ENCODE measurements around the gene BCAP31. TPM values are rescaled to one million over a fixed set of nuclear protein-coding genes. Genes with fewer than 3 reads are reported as not detected.

The BCAP31 gene
- total RNA-seq, 1 experiment from 2014 or later, result 235 TPM

DNA sequence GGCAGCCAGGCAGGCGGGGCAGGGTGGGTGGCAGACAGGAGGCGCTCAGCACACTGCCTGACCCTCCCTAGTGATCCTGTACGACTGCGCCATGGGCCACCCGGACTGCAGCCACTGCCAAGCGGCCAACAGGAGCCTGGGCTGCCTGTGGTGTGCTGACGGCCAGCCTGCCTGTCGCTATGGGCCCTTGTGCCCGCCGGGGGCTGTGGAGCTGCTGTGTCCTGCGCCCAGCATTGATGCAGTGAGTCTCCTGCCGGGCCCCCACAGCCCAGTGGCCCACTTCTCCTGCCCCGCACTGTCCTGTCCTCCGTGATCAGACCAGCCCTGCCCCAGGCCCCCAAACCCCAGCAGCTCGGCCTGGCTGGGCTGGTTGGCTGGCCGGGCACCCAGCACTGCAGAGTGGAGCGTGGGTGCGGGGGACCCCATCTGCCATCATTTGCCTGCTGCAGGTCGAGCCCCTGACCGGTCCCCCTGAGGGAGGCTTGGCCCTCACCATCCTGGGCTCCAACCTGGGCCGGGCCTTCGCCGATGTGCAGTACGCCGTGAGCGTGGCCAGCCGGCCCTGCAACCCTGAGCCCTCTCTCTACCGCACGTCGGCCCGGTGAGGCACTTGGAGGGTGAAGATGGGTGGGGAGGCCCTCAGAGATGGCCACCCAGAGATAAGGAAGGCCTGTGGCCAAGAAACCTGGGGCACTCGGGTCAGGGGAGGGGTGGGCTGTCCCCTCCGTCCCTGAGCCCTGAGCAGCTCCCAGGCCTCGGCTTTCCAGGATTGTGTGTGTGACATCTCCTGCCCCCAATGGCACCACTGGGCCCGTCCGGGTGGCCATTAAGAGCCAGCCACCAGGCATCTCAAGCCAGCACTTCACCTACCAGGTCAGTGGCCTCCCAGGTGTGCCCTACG, 47.5 kb upstream of the BCAP31 start:
- Histone ChIP-seq H3K4me3 (ENCODE audit: low read depth, low read length, poor library complexity, severe bottlenecking) (no peak overlapping the region), H3K4me1 (ENCODE audit: insufficient read depth, low read length, poor library complexity, severe bottlenecking) (no peaks in the 10 kb centered on the region), H3K36me3 (ENCODE audit: insufficient read depth, low read length, poor library complexity, severe bottlenecking) (no peaks in the 10 kb centered on the region), H3K27me3 (replicated peaks; ENCODE audit: insufficient read depth, low read depth, low read length, poor library complexity) (no peaks in the 10 kb centered on the region), H3K27ac (ENCODE audit: low read depth, low read length, poor library complexity, severe bottlenecking) (no peak overlapping the region), H3K9me3 (ENCODE audit: low read depth, low read length, poor library complexity, severe bottlenecking) (no peaks in the 10 kb centered on the region)
- TF ChIP-seq, protein P1, sequence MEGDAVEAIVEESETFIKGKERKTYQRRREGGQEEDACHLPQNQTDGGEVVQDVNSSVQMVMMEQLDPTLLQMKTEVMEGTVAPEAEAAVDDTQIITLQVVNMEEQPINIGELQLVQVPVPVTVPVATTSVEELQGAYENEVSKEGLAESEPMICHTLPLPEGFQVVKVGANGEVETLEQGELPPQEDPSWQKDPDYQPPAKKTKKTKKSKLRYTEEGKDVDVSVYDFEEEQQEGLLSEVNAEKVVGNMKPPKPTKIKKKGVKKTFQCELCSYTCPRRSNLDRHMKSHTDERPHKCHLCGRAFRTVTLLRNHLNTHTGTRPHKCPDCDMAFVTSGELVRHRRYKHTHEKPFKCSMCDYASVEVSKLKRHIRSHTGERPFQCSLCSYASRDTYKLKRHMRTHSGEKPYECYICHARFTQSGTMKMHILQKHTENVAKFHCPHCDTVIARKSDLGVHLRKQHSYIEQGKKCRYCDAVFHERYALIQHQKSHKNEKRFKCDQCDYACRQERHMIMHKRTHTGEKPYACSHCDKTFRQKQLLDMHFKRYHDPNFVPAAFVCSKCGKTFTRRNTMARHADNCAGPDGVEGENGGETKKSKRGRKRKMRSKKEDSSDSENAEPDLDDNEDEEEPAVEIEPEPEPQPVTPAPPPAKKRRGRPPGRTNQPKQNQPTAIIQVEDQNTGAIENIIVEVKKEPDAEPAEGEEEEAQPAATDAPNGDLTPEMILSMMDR (conservative IDR thresholded peaks at IDR 0.05; ENCODE audit: low read depth, low read length), result no peak
- TF ChIP-seq EZH2 (IDR thresholded peaks at IDR 0.05; ENCODE audit: borderline replicate concordance, low read depth, low read length, poor library complexity, severe bottlenecking), result no peak
- CTCF ChIA-PET, result no interaction called here
- intact Hi-C loops (cut with micrococcal nuclease; ENCODE audit: unreplicated experiment), result no loop called here
- POLR2A ChIA-PET (ENCODE audit: low non-redundant PET), result interaction anchor here (0.6 kb wide), 1 partner anchor 175 kb away, joined by 4 read pairs; no protein-coding TSS in a partner anchor
- BruUV-seq (replicated peaks), result no TSS peak
- DNase-seq (ENCODE audit: low spot score), result no peak

- H3K27ac ChIP-seq (ENCODE audit: low read depth, low read length, poor library complexity, severe bottlenecking), result no peak overlapping the region
- TF ChIP-seq EZH2 (IDR thresholded peaks at IDR 0.05; ENCODE audit: borderline replicate concordance, low read depth, low read length, poor library complexity, severe bottlenecking), result no peak
- TF ChIP-seq, protein P1 (conservative IDR thresholded peaks at IDR 0.05; ENCODE audit: low read depth, low read length), result no peak
- no TSS peak for BruUV-seq (replicated peaks)
- H3K4me1 ChIP-seq (ENCODE audit: insufficient read depth, low read length, poor library complexity, severe bottlenecking), result no peaks in the 10 kb centered on the region
- ChIA-PET POLR2A (ENCODE audit: low non-redundant PET) (no interaction called here), CTCF (no interaction called here)
- no peak overlapping the region for H3K4me3 ChIP-seq (ENCODE audit: low read depth, low read length, poor library complexity, severe bottlenecking)
- no peaks in the 10 kb centered on the region for H3K9me3 ChIP-seq (ENCODE audit: low read depth, low read length, poor library complexity, severe bottlenecking)
- intact Hi-C loops (cut with micrococcal nuclease; ENCODE audit: unreplicated experiment), result no loop called here
- DNase-seq (ENCODE audit: low spot score), result no peak
- no peaks in the 10 kb centered on the region for H3K36me3 ChIP-seq (ENCODE audit: insufficient read depth, low read length, poor library complexity, severe bottlenecking)
- no peaks in the 10 kb centered on the region for H3K27me3 ChIP-seq (replicated peaks; ENCODE audit: insufficient read depth, low read depth, low read length, poor library complexity)
Measured at GRCh38 chrX:153770601-153771414, 46.6 kb upstream of the BCAP31 start.

GRCh38 chrX:153769865-153770600, 45.8 kb upstream of the BCAP31 start:
- CTCF ChIA-PET, result no interaction called here
- Histone ChIP-seq H3K27me3 (replicated peaks; ENCODE audit: insufficient read depth, low read depth, low read length, poor library complexity) (no peaks in the 10 kb centered on the region), H3K27ac (ENCODE audit: low read depth, low read length, poor library complexity, severe bottlenecking) (no peak overlapping the region), H3K9me3 (ENCODE audit: low read depth, low read length, poor library complexity, severe bottlenecking) (no peaks in the 10 kb centered on the region), H3K4me1 (ENCODE audit: insufficient read depth, low read length, poor library complexity, severe bottlenecking) (no peaks in the 10 kb centered on the region), H3K36me3 (ENCODE audit: insufficient read depth, low read length, poor library complexity, severe bottlenecking) (no peaks in the 10 kb centered on the region), H3K4me3 (ENCODE audit: low read depth, low read length, poor library complexity, severe bottlenecking) (no peak overlapping the region)
- intact Hi-C loops (cut with micrococcal nuclease; ENCODE audit: unreplicated experiment), result no loop called here
- BruUV-seq (replicated peaks), result no TSS peak
- no peak for TF ChIP-seq EZH2 (IDR thresholded peaks at IDR 0.05; ENCODE audit: borderline replicate concordance, low read depth, low read length, poor library complexity, severe bottlenecking)
- TF ChIP-seq, protein P1 (conservative IDR thresholded peaks at IDR 0.05; ENCODE audit: low read depth, low read length), result no peak
- no peak for DNase-seq (ENCODE audit: low spot score)
- POLR2A ChIA-PET (ENCODE audit: low non-redundant PET), result no interaction called here
